ENCODE measurements around the gene POLG2. TPM values are rescaled to one million over a fixed set of nuclear protein-coding genes. Genes with fewer than 3 reads are reported as not detected.

POLG2 gene
- total RNA-seq, 2 experiments from 2014 or later: 22.9 to 51.1 TPM

DNA sequence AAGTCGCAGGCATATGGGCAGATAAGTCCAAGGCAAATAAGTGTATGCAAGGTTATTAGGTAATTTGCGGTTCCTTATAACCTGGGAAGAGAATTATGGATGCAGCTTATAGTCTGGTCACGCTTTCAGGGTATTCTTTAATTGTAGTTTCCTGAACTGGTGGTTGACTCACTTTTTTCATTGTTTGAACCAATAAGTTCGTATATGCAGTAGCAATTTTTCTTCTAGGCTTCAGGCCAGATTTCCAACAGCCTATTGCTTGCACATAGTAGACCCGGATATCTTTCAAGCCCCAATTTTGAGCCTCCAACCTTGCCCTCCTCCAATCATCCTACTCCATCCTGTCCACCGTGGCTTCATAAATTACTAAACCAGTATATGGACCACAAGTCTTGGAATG, 22.7 kb upstream of the POLG2 start:
- H3K27ac ChIP-seq (ENCODE audit: low read depth, low read length, poor library complexity, severe bottlenecking): no peak overlapping the region
- peaks cover 1% of the 10 kb centered on the region; the same call in 1 of the 2 replicates for H3K79me2 ChIP-seq (ENCODE audit: insufficient read depth, low read depth, low read length)
- H3K9me2 ChIP-seq (ENCODE audit: insufficient read depth, low read length): no peaks in the 10 kb centered on the region
- no peaks in the 10 kb centered on the region for H4K20me1 ChIP-seq (ENCODE audit: insufficient read depth, low read length)
- no peaks in the 10 kb centered on the region for H3K4me1 ChIP-seq (ENCODE audit: insufficient read depth, low read length, poor library complexity, severe bottlenecking)
- H3K36me3 ChIP-seq (ENCODE audit: insufficient read depth, low read length): peaks cover 100% of the 10 kb centered on the region
- ChIA-PET POLR2A (interaction anchor here (0.6 to 0.8 kb wide), 3 partner anchors 23 to 73 kb away, joined by 3 read pairs; partner anchors contain the start of gene POLG2), CTCF (ENCODE audit: unreplicated experiment) (interaction anchor here (0.6 kb wide), 1 partner anchor 16 kb away, joined by 4 read pairs; no protein-coding TSS in a partner anchor)
- no peak overlapping the region for H3K4me3 ChIP-seq (ENCODE audit: low read depth, low read length, poor library complexity, severe bottlenecking)
- no peak overlapping the region for H2AFZ ChIP-seq (ENCODE audit: low read length)
- TF ChIP-seq, protein P1, sequence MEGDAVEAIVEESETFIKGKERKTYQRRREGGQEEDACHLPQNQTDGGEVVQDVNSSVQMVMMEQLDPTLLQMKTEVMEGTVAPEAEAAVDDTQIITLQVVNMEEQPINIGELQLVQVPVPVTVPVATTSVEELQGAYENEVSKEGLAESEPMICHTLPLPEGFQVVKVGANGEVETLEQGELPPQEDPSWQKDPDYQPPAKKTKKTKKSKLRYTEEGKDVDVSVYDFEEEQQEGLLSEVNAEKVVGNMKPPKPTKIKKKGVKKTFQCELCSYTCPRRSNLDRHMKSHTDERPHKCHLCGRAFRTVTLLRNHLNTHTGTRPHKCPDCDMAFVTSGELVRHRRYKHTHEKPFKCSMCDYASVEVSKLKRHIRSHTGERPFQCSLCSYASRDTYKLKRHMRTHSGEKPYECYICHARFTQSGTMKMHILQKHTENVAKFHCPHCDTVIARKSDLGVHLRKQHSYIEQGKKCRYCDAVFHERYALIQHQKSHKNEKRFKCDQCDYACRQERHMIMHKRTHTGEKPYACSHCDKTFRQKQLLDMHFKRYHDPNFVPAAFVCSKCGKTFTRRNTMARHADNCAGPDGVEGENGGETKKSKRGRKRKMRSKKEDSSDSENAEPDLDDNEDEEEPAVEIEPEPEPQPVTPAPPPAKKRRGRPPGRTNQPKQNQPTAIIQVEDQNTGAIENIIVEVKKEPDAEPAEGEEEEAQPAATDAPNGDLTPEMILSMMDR (conservative IDR thresholded peaks at IDR 0.05; ENCODE audit: low read length): no peak
- no peak for TF ChIP-seq EZH2phosphoT487 (IDR thresholded peaks at IDR 0.05; ENCODE audit: borderline replicate concordance, low read depth, low read length)
- no peak for DNase-seq (ENCODE audit: low spot score)
- no TSS peak for BruUV-seq (replicated peaks)
- intact Hi-C loops (cut with micrococcal nuclease; ENCODE audit: unreplicated experiment): no loop called here
- no peaks in the 10 kb centered on the region for H3K9me3 ChIP-seq (ENCODE audit: low read length)
- no peak overlapping the region for H3K4me2 ChIP-seq (ENCODE audit: low read length)

DNA sequence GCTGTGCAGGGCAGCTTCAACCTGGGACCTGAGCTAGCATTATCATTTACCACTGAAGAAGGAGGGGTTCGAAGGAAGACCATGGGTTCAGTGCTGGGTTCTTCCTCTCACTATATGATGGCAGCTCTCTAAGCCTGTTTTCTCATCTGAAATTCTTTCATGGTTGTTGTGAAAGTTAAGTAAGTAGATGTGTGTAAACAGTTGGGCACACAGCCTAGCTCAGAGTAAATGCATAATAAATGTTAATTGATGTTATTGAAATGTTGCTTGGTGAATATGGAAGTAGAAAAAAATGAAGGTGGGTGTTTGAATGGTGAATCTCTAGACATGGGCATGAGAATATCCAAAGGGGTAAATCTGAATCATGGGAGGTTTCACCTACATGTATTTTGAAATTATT, 19.0 kb upstream of the POLG2 start:
- no peak overlapping the region for H2AFZ ChIP-seq (ENCODE audit: low read length)
- BruUV-seq (replicated peaks): no TSS peak
- no peak overlapping the region for H3K4me2 ChIP-seq (ENCODE audit: low read length)
- H4K20me1 ChIP-seq (ENCODE audit: insufficient read depth, low read length): no peaks in the 10 kb centered on the region
- TF ChIP-seq, protein P1 (conservative IDR thresholded peaks at IDR 0.05; ENCODE audit: low read length): no peak
- TF ChIP-seq EZH2phosphoT487 (IDR thresholded peaks at IDR 0.05; ENCODE audit: borderline replicate concordance, low read depth, low read length): no peak
- DNase-seq (ENCODE audit: low spot score): no peak
- peaks cover 99% of the 10 kb centered on the region for H3K36me3 ChIP-seq (ENCODE audit: insufficient read depth, low read length)
- CTCF ChIA-PET (ENCODE audit: unreplicated experiment): no interaction called here
- H3K4me1 ChIP-seq (ENCODE audit: insufficient read depth, low read length, poor library complexity, severe bottlenecking): no peaks in the 10 kb centered on the region
- POLR2A ChIA-PET: interaction anchor here (0.6 to 2.0 kb wide), 2 partner anchors 11 to 47 kb away, joined by 3 to 5 read pairs; no protein-coding TSS in a partner anchor
- no peak overlapping the region for H3K27ac ChIP-seq (ENCODE audit: low read depth, low read length, poor library complexity, severe bottlenecking)
- H3K9me2 ChIP-seq (ENCODE audit: insufficient read depth, low read length): no peaks in the 10 kb centered on the region
- H3K79me2 ChIP-seq (ENCODE audit: insufficient read depth, low read depth, low read length): peaks cover 17% of the 10 kb centered on the region; the same call in 1 of the 2 replicates
- H3K9me3 ChIP-seq (ENCODE audit: low read length): no peaks in the 10 kb centered on the region
- no peak overlapping the region for H3K4me3 ChIP-seq (ENCODE audit: low read depth, low read length, poor library complexity, severe bottlenecking)
- intact Hi-C loops (cut with micrococcal nuclease; ENCODE audit: unreplicated experiment): no loop called here

DNA sequence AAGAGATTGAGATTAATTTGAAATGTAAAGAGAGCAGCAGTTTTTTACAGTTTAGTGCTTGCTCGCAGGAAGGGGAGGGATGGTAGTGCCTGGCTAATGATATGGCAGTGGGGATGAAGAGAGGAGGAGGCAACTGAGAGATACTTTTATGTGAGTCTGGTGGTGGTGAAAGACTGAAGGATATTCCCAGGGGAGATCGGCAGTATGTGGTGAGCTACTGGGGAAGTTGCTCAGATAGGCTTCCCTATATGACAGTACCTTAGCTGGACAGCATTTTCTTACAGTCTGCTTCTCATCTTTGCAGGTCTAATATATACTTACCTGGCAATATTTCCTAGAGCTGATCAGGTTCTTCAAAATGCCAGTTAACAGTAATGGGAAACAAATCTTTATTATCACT, 18.6 kb upstream of the POLG2 start:
- Histone ChIP-seq H3K36me3 (ENCODE audit: insufficient read depth, low read length) (peaks cover 99% of the 10 kb centered on the region), H3K79me2 (ENCODE audit: insufficient read depth, low read depth, low read length) (peaks cover 19% of the 10 kb centered on the region; the same call in 1 of the 2 replicates), H3K9me2 (ENCODE audit: insufficient read depth, low read length) (no peaks in the 10 kb centered on the region), H3K9me3 (ENCODE audit: low read length) (no peaks in the 10 kb centered on the region), H2AFZ (ENCODE audit: low read length) (no peak overlapping the region), H4K20me1 (ENCODE audit: insufficient read depth, low read length) (no peaks in the 10 kb centered on the region), H3K4me1 (ENCODE audit: insufficient read depth, low read length, poor library complexity, severe bottlenecking) (no peaks in the 10 kb centered on the region), H3K4me3 (ENCODE audit: low read depth, low read length, poor library complexity, severe bottlenecking) (no peak overlapping the region), H3K4me2 (ENCODE audit: low read length) (no peak overlapping the region), H3K27ac (ENCODE audit: low read depth, low read length, poor library complexity, severe bottlenecking) (no peak overlapping the region)
- intact Hi-C loops (cut with micrococcal nuclease; ENCODE audit: unreplicated experiment): no loop called here
- ChIA-PET CTCF (ENCODE audit: unreplicated experiment) (no interaction called here), POLR2A (interaction anchor here (0.6 to 2.0 kb wide), 2 partner anchors 10 to 47 kb away, joined by 3 to 5 read pairs; no protein-coding TSS in a partner anchor)
- TF ChIP-seq EZH2phosphoT487 (IDR thresholded peaks at IDR 0.05; ENCODE audit: borderline replicate concordance, low read depth, low read length): no peak
- TF ChIP-seq, protein P1 (conservative IDR thresholded peaks at IDR 0.05; ENCODE audit: low read length): no peak
- BruUV-seq (replicated peaks): no TSS peak
- peak; percentile 21 for DNase-seq (ENCODE audit: low spot score)

Measured in OCI-LY7 (cell line).